OCI-LY3 (cell line): ENCODE measurements around the gene HERC4.

ENCODE experiments used
- EZH2phosphoT487 ChIP-seq: fragments of 200-600 bp; shearing (Covaris generic); IDR thresholded peaks from 2 replicates; pipeline ENCODE4 v1.6.1; 2018; ENCODE audit warnings: antibody characterized with exemption, mixed run types, low read depth
- TF ChIP-seq, protein P1 (sequence below): fragments of 200-600, 300-600 bp; sonication (generic); IDR thresholded peaks from 2 replicates; pipeline ENCODE4 v1.5.1; 2014; ENCODE audit warnings: antibody characterized with exemption, low read length, low read depth

DNA sequence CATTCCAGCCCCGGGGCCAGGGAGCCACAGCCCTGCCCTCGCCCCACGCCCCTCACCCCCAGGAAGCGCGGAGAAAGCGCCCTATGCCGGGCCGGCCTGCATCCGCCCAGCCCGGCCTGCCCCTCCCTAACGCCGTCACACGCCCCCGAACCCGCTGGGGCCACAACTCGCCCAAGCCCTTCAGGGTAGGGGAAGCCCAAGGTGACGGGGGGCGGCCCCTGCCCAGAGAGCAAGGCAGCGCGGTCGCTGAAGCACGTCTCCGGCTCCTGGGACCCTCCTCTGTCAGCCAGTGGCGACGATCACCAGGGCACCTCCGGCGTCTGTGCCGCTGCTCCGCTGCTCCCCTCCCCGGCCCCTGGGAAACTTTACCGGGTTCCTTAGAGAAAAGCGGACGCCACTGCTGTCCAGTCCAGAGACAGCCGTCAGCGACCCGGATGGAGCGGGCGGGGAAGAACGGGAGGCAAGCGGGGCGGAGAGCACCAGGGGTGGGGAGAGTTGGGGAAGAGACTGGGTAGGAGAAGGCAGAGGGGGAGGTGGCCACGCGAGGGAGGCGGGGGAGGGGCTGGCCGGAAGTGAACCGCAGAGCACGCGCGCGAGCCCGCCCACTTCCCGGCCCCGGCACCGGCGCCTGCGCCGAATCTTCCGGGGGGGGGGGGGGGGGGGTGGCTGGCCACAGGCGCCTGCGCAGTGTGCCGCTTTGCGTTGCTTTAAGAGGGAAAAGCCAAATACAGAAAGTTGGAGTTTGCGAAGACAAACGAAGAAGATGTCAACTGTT is at the start of gene HERC4:
- TF ChIP-seq, protein P1, sequence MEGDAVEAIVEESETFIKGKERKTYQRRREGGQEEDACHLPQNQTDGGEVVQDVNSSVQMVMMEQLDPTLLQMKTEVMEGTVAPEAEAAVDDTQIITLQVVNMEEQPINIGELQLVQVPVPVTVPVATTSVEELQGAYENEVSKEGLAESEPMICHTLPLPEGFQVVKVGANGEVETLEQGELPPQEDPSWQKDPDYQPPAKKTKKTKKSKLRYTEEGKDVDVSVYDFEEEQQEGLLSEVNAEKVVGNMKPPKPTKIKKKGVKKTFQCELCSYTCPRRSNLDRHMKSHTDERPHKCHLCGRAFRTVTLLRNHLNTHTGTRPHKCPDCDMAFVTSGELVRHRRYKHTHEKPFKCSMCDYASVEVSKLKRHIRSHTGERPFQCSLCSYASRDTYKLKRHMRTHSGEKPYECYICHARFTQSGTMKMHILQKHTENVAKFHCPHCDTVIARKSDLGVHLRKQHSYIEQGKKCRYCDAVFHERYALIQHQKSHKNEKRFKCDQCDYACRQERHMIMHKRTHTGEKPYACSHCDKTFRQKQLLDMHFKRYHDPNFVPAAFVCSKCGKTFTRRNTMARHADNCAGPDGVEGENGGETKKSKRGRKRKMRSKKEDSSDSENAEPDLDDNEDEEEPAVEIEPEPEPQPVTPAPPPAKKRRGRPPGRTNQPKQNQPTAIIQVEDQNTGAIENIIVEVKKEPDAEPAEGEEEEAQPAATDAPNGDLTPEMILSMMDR, result no peak
- no peak for TF ChIP-seq EZH2phosphoT487
